PC-9 (cell line): ENCODE results near the gene COPA. TPM values are rescaled to one million over a fixed set of nuclear protein-coding genes. Genes with fewer than 3 reads are reported as not detected.

Experiments
- BruUV-seq: library from RNA; stranded (reverse); fragments of 400-500 nt; replicated peaks from 2 replicates; lab custom pipeline; 2021; lab: Mats Ljungman, UMichigan
- CTCF ChIA-PET: fragments of 300-600 bp; sonication (Branson Sonifier 250); formaldehyde crosslinking; loops from one replicate; lab custom pipeline; 2022; ENCODE audit warnings: antibody characterized with exemption; lab: Charles Lee
- POLR2A ChIA-PET: fragments of 300-600 bp; sonication (Branson Sonifier 250); formaldehyde crosslinking; loops from one replicate; lab custom pipeline; 2022; ENCODE audit warnings: antibody characterized with exemption; ENCODE audit not compliant: unreplicated experiment; lab: Charles Lee
- DNase-seq, 2 experiments: peaks; one replicate each; pipeline versions ENCODE4 v3.0.0 to v3.0.0-alpha.2; 2015 to 2022; ENCODE audit warnings: mixed read lengths in 1 of 2
- H2AFZ ChIP-seq: fragments of 200-600 bp; sonication (generic); 2 replicates; pipeline ENCODE4 v1.8.1; 2017; ENCODE audit warnings: antibody characterized with exemption
- H3F3A ChIP-seq: fragments of 200-600 bp; sonication (generic); 2 replicates; pipeline ENCODE4 v1.8.1; 2017; ENCODE audit warnings: antibody characterized with exemption, mild to moderate bottlenecking, low read depth; ENCODE audit not compliant: insufficient read depth
- H3K27ac ChIP-seq: fragments of 200-600 bp; sonication (generic); 2 replicates; pipeline ENCODE4 v1.6.1; 2016; ENCODE audit warnings: mixed run types
- H3K27me3 ChIP-seq: fragments of 200-600 bp; sonication (generic); 2 replicates; pipeline ENCODE4 v1.6.1; 2016; ENCODE audit warnings: low read depth, mixed run types; ENCODE audit not compliant: insufficient read depth
- H3K36me3 ChIP-seq: fragments of 200-600 bp; sonication (generic); 2 replicates; pipeline ENCODE4 v1.6.1; 2016; ENCODE audit warnings: low read depth, mixed run types
- H3K4me1 ChIP-seq: fragments of 200-600 bp; sonication (generic); replicated peaks from 2 replicates; pipeline ENCODE4 v1.6.1; 2016; ENCODE audit warnings: mixed run types; ENCODE audit not compliant: insufficient read depth
- H3K4me2 ChIP-seq: fragments of 200-600 bp; sonication (generic); 2 replicates; pipeline ENCODE4 v1.6.1; 2017; ENCODE audit warnings: mixed run types
- H3K4me3 ChIP-seq: fragments of 200-600 bp; sonication (generic); 2 replicates; pipeline ENCODE4 v1.6.1; 2016; ENCODE audit warnings: mixed run types
- H3K79me2 ChIP-seq: fragments of 200-600 bp; sonication (generic); 2 replicates; pipeline ENCODE4 v1.6.1; 2017; ENCODE audit warnings: low read depth, mixed run types
- H3K9me2 ChIP-seq: fragments of 200-600 bp; sonication (generic); 2 replicates; pipeline ENCODE4 v1.8.1; 2017; ENCODE audit warnings: mild to moderate bottlenecking; ENCODE audit not compliant: insufficient read depth
- H3K9me3 ChIP-seq: fragments of 200-600 bp; sonication (generic); 2 replicates; pipeline ENCODE4 v1.8.1; 2016; ENCODE audit warnings: low read depth; ENCODE audit not compliant: insufficient read depth
- H4K20me1 ChIP-seq: fragments of 200-600 bp; sonication (generic); 2 replicates; pipeline ENCODE4 v1.8.1; 2017; ENCODE audit not compliant: insufficient read depth
- EZH2 ChIP-seq: fragments of 200-600 bp; sonication (generic); IDR thresholded peaks from 2 replicates; pipeline ENCODE4 v1.8.0; 2017; ENCODE audit warnings: antibody characterized with exemption, low read depth
- intact Hi-C: fragments of 100-400 bp; cut with micrococcal nuclease; formaldehyde crosslinking; loops from one replicate; pipeline ENCODE4 v1.10.0; 2022; ENCODE audit not compliant: unreplicated experiment
- total RNA-seq: library from RNA; stranded (reverse); gene quantifications from 2 replicates; pipeline ENCODE4 v1.2.3, GENCODE V29; 2021
- TF ChIP-seq, protein P1 (sequence below): fragments of 200-600 bp; sonication (generic); conservative IDR thresholded peaks from 2 replicates; pipeline ENCODE4 v1.6.1; 2017; ENCODE audit warnings: mixed run types, antibody characterized with exemption, mild to moderate bottlenecking, moderate library complexity

Gene COPA
- total RNA-seq, 1 experiment from 2014 or later, result 147 TPM

GRCh38 chr1:160357286-160358002 lies 14.4 kb upstream of the COPA start:
- no TSS peak for BruUV-seq
- intact Hi-C loops, result no loop called here
- H4K20me1 ChIP-seq, result no peaks in the 10 kb centered on the region
- no peak overlapping the region for H2AFZ ChIP-seq
- H3K4me3 ChIP-seq, result no peak overlapping the region
- ChIA-PET CTCF (no interaction called here), POLR2A (no interaction called here)
- H3K4me2 ChIP-seq, result no peak overlapping the region
- no peaks in the 10 kb centered on the region for H3K4me1 ChIP-seq
- peaks cover 8% of the 10 kb centered on the region; the same call in 1 of the 2 replicates for H3K36me3 ChIP-seq
- no peaks in the 10 kb centered on the region for H3K9me3 ChIP-seq
- no peaks in the 10 kb centered on the region for H3K79me2 ChIP-seq
- DNase-seq, result peak in 1 of 2 experiments; percentile 31
- no peaks in the 10 kb centered on the region for H3K9me2 ChIP-seq
- no peaks in the 10 kb centered on the region for H3K27me3 ChIP-seq
- no peaks in the 10 kb centered on the region for H3F3A ChIP-seq
- H3K27ac ChIP-seq, result no peak overlapping the region
- TF ChIP-seq EZH2, result no peak
- TF ChIP-seq, protein P1, sequence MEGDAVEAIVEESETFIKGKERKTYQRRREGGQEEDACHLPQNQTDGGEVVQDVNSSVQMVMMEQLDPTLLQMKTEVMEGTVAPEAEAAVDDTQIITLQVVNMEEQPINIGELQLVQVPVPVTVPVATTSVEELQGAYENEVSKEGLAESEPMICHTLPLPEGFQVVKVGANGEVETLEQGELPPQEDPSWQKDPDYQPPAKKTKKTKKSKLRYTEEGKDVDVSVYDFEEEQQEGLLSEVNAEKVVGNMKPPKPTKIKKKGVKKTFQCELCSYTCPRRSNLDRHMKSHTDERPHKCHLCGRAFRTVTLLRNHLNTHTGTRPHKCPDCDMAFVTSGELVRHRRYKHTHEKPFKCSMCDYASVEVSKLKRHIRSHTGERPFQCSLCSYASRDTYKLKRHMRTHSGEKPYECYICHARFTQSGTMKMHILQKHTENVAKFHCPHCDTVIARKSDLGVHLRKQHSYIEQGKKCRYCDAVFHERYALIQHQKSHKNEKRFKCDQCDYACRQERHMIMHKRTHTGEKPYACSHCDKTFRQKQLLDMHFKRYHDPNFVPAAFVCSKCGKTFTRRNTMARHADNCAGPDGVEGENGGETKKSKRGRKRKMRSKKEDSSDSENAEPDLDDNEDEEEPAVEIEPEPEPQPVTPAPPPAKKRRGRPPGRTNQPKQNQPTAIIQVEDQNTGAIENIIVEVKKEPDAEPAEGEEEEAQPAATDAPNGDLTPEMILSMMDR, result no peak

GRCh38 chr1:160354388-160354985 lies 11.4 kb upstream of the COPA start:
- Histone ChIP-seq H3K36me3 (peaks cover 17% of the 10 kb centered on the region), H3K9me3 (no peaks in the 10 kb centered on the region), H4K20me1 (no peaks in the 10 kb centered on the region), H3K9me2 (no peaks in the 10 kb centered on the region), H3K4me1 (no peaks in the 10 kb centered on the region), H3F3A (no peaks in the 10 kb centered on the region), H3K79me2 (no peaks in the 10 kb centered on the region), H3K4me3 (no peak overlapping the region), H3K27me3 (no peaks in the 10 kb centered on the region), H3K4me2 (no peak overlapping the region), H2AFZ (no peak overlapping the region), H3K27ac (no peak overlapping the region)
- BruUV-seq, result no TSS peak
- TF ChIP-seq EZH2, result no peak
- TF ChIP-seq, protein P1, result peak; percentile 58; the same call in 1 of the 2 replicates
- DNase-seq, result peak in 1 of 2 experiments; percentile 25
- ChIA-PET POLR2A (no interaction called here), CTCF (interaction anchor here (0.6 to 1.8 kb wide), 3 partner anchors 22 to 62 kb away, joined by 3 to 7 read pairs (median 6); no protein-coding TSS in a partner anchor)
- intact Hi-C loops, result loop anchor here (1.0 kb wide), 1 partner anchor 62 kb away; no protein-coding TSS in a partner anchor

DNA sequence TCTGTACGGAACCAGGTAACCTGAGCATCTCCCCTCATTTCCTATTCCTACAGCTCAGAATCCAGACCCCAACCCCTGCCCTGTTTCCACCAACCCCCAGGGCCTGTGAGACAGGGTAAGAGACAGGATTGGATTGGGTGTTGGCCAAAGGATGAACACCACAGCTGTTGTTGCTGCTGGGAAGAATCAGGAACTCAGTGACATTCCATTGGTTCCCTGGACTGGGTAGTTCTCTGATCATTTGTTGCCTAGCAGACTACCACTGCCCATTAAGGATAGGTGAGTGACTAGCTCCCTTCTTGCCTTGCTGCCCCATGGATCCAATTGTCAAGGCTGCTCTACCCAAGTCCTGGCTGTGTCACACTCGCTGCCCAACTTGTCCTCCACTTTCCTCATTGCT lies 10.2 kb upstream of the COPA start:
- no peaks in the 10 kb centered on the region for H4K20me1 ChIP-seq
- ChIA-PET CTCF (interaction anchor here (1.8 kb wide), 1 partner anchor 63 kb away, joined by 7 read pairs; no protein-coding TSS in a partner anchor), POLR2A (no interaction called here)
- DNase-seq, result peak in 1 of 2 experiments; percentile 3
- no peak overlapping the region for H3K4me3 ChIP-seq
- no peaks in the 10 kb centered on the region for H3F3A ChIP-seq
- intact Hi-C loops, result no loop called here
- no peak overlapping the region for H3K27ac ChIP-seq
- TF ChIP-seq, protein P1, result no peak
- no peak for TF ChIP-seq EZH2
- H2AFZ ChIP-seq, result no peak overlapping the region
- no peaks in the 10 kb centered on the region for H3K27me3 ChIP-seq
- peaks cover 17% of the 10 kb centered on the region for H3K36me3 ChIP-seq
- H3K9me3 ChIP-seq, result no peaks in the 10 kb centered on the region
- BruUV-seq, result no TSS peak
- H3K4me1 ChIP-seq, result no peaks in the 10 kb centered on the region
- H3K79me2 ChIP-seq, result no peaks in the 10 kb centered on the region
- H3K9me2 ChIP-seq, result no peaks in the 10 kb centered on the region
- H3K4me2 ChIP-seq, result no peak overlapping the region
